Measurements from ENCODE around the gene AP4M1. TPM values are rescaled to one million over a fixed set of nuclear protein-coding genes. Genes with fewer than 3 reads are reported as not detected.

Gene AP4M1
- total RNA-seq (2014; rRNA removed; shearing (Covaris generic)): 19.7 and 34.3 TPM in 2 replicates

GRCh38 chr7:100101016-100101862 is at the start of gene AP4M1, which contains the start of gene MCM7:
AP4M1 (plus strand) TSS chr7:100101643; CDS start chr7:100101715, 72 bp downstream.
MCM7 (minus strand) TSS chr7:100101397; CDS start chr7:100101294, 103 bp downstream.
- peak; percentile 99 for DNase-seq (ENCODE audit: low spot score)
- in situ Hi-C loops (cut with HindIII; ENCODE audit: low sequenced_read_pairs): no loop called here

- DNase-seq (ENCODE audit: low spot score): peak; percentile 53
- in situ Hi-C loops (cut with HindIII; ENCODE audit: low sequenced_read_pairs): no loop called here
Observed at GRCh38 chr7:100053215-100053614, 48.2 kb upstream of the AP4M1 start.

- in situ Hi-C loops (cut with HindIII; ENCODE audit: low sequenced_read_pairs): no loop called here
- DNase-seq (ENCODE audit: low spot score): no peak
Observed at GRCh38 chr7:100057006-100057405, 44.4 kb upstream of the AP4M1 start.

- no peak for DNase-seq (ENCODE audit: low spot score)
- in situ Hi-C loops (cut with HindIII; ENCODE audit: low sequenced_read_pairs): no loop called here
Observed at GRCh38 chr7:100059251-100059739, 42.1 kb upstream of the AP4M1 start.

GRCh38 chr7:100061518-100062193 is 39.8 kb upstream of the AP4M1 start:
- no peak for DNase-seq (ENCODE audit: low spot score)
- in situ Hi-C loops (cut with HindIII; ENCODE audit: low sequenced_read_pairs): no loop called here

GRCh38 chr7:100063376-100063775 is 38.1 kb upstream of the AP4M1 start:
- no peak for DNase-seq (ENCODE audit: low spot score)
- in situ Hi-C loops (cut with HindIII; ENCODE audit: low sequenced_read_pairs): no loop called here

GRCh38 chr7:100064162-100064561 is 37.3 kb upstream of the AP4M1 start:
- in situ Hi-C loops (cut with HindIII; ENCODE audit: low sequenced_read_pairs): no loop called here
- DNase-seq (ENCODE audit: low spot score): no peak

- DNase-seq (ENCODE audit: low spot score): no peak
- in situ Hi-C loops (cut with HindIII; ENCODE audit: low sequenced_read_pairs): no loop called here
Observed at GRCh38 chr7:100065452-100066186, 35.8 kb upstream of the AP4M1 start.

GRCh38 chr7:100066953-100067352 is 34.5 kb upstream of the AP4M1 start:
- in situ Hi-C loops (cut with HindIII; ENCODE audit: low sequenced_read_pairs): no loop called here
- DNase-seq (ENCODE audit: low spot score): no peak

- in situ Hi-C loops (cut with HindIII; ENCODE audit: low sequenced_read_pairs): no loop called here
- no peak for DNase-seq (ENCODE audit: low spot score)
Observed at GRCh38 chr7:100069991-100070390, 31.5 kb upstream of the AP4M1 start.

- in situ Hi-C loops (cut with HindIII; ENCODE audit: low sequenced_read_pairs): no loop called here
- DNase-seq (ENCODE audit: low spot score): no peak
Observed at GRCh38 chr7:100071018-100071723, 30.3 kb upstream of the AP4M1 start.

- in situ Hi-C loops (cut with HindIII; ENCODE audit: low sequenced_read_pairs): no loop called here
- no peak for DNase-seq (ENCODE audit: low spot score)
Observed at GRCh38 chr7:100072462-100072861, 29.0 kb upstream of the AP4M1 start.

- DNase-seq (ENCODE audit: low spot score): no peak
- in situ Hi-C loops (cut with HindIII; ENCODE audit: low sequenced_read_pairs): no loop called here
Observed at GRCh38 chr7:100074841-100075240, 26.6 kb upstream of the AP4M1 start.

- in situ Hi-C loops (cut with HindIII; ENCODE audit: low sequenced_read_pairs): no loop called here
- DNase-seq (ENCODE audit: low spot score): no peak
Observed at GRCh38 chr7:100075418-100075817, 26.0 kb upstream of the AP4M1 start.

GRCh38 chr7:100077205-100077604 is 24.2 kb upstream of the AP4M1 start:
- no peak for DNase-seq (ENCODE audit: low spot score)
- in situ Hi-C loops (cut with HindIII; ENCODE audit: low sequenced_read_pairs): no loop called here

GRCh38 chr7:100079024-100079560 is 22.4 kb upstream of the AP4M1 start:
- no peak for DNase-seq (ENCODE audit: low spot score)
- in situ Hi-C loops (cut with HindIII; ENCODE audit: low sequenced_read_pairs): no loop called here

- in situ Hi-C loops (cut with HindIII; ENCODE audit: low sequenced_read_pairs): no loop called here
- no peak for DNase-seq (ENCODE audit: low spot score)
Observed at GRCh38 chr7:100080907-100081534, 20.4 kb upstream of the AP4M1 start.

GRCh38 chr7:100081535-100082102 is 19.8 kb upstream of the AP4M1 start, which contains the start of gene ZNF3:
ZNF3 (minus strand) TSS chr7:100081723; CDS start chr7:100077357, 4,366 bp downstream.
- DNase-seq (ENCODE audit: low spot score): peak; percentile 99
- in situ Hi-C loops (cut with HindIII; ENCODE audit: low sequenced_read_pairs): no loop called here
